HepG2 (cell line): ENCODE data around the gene MTFP1. TPM values are rescaled to one million over a fixed set of nuclear protein-coding genes. Genes with fewer than 3 reads are reported as not detected.

Source experiments
- CEBPB ChIP-seq: IDR thresholded peaks from 2 replicates; pipeline ENCODE4 v1.6.1; 2011; ENCODE audit warnings: low read depth, low read length, improper control_type of control experiment, borderline replicate concordance
- ETV5 ChIP-seq: IDR thresholded peaks from 2 replicates; pipeline ENCODE4 v1.6.1; 2018; ENCODE audit warnings: missing biosample characterization, missing genetic modification reagents, inconsistent platforms, borderline replicate concordance
- FOXP4 ChIP-seq: sonication (generic); formaldehyde crosslinking; IDR thresholded peaks from 2 replicates; pipeline ENCODE4 v1.4.0; 2020; ENCODE audit warnings: missing genetic modification reagents
- GMEB1 ChIP-seq: sonication (generic); formaldehyde crosslinking; IDR thresholded peaks from 2 replicates; pipeline ENCODE4 v1.5.1; 2020; ENCODE audit warnings: missing genetic modification reagents, mild to moderate bottlenecking, borderline replicate concordance
- KDM6A ChIP-seq: IDR thresholded peaks from 2 replicates; pipeline ENCODE4 v1.6.1; 2016; ENCODE audit warnings: low read depth
- MXI1 ChIP-seq: IDR thresholded peaks from 3 replicates; pipeline ENCODE4 v1.6.1; 2012; ENCODE audit warnings: low read depth, low read length, inconsistent platforms, borderline replicate concordance
- PCBP2 ChIP-seq: fragments of 200-400 bp; formaldehyde crosslinking; optimal IDR thresholded peaks from 2 replicates; pipeline ENCODE3; 2018; ENCODE audit warnings: low read length, low read depth; ENCODE audit not compliant: poor library complexity, severe bottlenecking
- POLR2G ChIP-seq: fragments of 200-400 bp; formaldehyde crosslinking; IDR thresholded peaks from 2 replicates; pipeline ENCODE4 v1.6.1; 2018; ENCODE audit warnings: mild to moderate bottlenecking, low read depth, low read length, moderate library complexity
- PPARG ChIP-seq: conservative IDR thresholded peaks from 2 replicates; pipeline ENCODE4 v1.6.1; 2016; ENCODE audit warnings: missing biosample characterization, missing genetic modification reagents
- ZKSCAN1 ChIP-seq: fragments of 150-350 bp; IDR thresholded peaks from 2 replicates; pipeline ENCODE4 v1.6.1; 2014; ENCODE audit warnings: low read length
- ZNF12 ChIP-seq: sonication (generic); formaldehyde crosslinking; IDR thresholded peaks from 2 replicates; pipeline ENCODE4 v1.5.0; 2020; ENCODE audit warnings: missing genetic modification reagents
- ZNF382 ChIP-seq: sonication (generic); formaldehyde crosslinking; IDR thresholded peaks from 2 replicates; pipeline ENCODE4 v1.5.0; 2020; ENCODE audit warnings: missing genetic modification reagents, mild to moderate bottlenecking, borderline replicate concordance
- ZNF451 ChIP-seq: sonication (generic); formaldehyde crosslinking; IDR thresholded peaks from 2 replicates; pipeline ENCODE4 v1.5.0; 2020; ENCODE audit warnings: mild to moderate bottlenecking, missing genetic modification reagents
- ZNF547 ChIP-seq: sonication (generic); formaldehyde crosslinking; IDR thresholded peaks from 2 replicates; pipeline ENCODE4 v1.5.1; 2020; ENCODE audit warnings: mild to moderate bottlenecking, missing genetic modification reagents
- ZNF746 ChIP-seq: sonication (generic); formaldehyde crosslinking; IDR thresholded peaks from 2 replicates; pipeline ENCODE4 v1.8.0; 2022; ENCODE audit warnings: mild to moderate bottlenecking, missing genetic modification reagents
- ZNF749 ChIP-seq: sonication (generic); formaldehyde crosslinking; IDR thresholded peaks from 2 replicates; pipeline ENCODE4 v1.8.0; 2022; ENCODE audit warnings: mild to moderate bottlenecking, missing genetic modification reagents, moderate library complexity, borderline replicate concordance
- ZNF878 ChIP-seq: sonication (generic); formaldehyde crosslinking; IDR thresholded peaks from 2 replicates; pipeline ENCODE4 v1.8.1; 2023; ENCODE audit warnings: mild to moderate bottlenecking, missing genetic modification reagents, moderate library complexity
- polyA plus RNA-seq, 8 experiments: library from polyadenylated mRNA; depleted of rRNA in 3 of 8; stranded (reverse) in 7 of 8; unstranded in 1 of 8; fragments of >200 nt; fragmentation: Illumina TruSeq in 4 of 8; extraction: Trizol in 4 of 8; gene quantifications; 2 replicates each; pipeline versions ENCODE4 v1.2.1 to v1.2.3, GENCODE V29; 2011 to 2016; ENCODE audit warnings: low read depth in 4 of 8, missing spikeins in 1 of 8, mixed read lengths in 1 of 8; ENCODE audit not compliant: insufficient read depth in 1 of 8
- total RNA-seq, 5 experiments: library from RNA; depleted of rRNA; stranded (reverse); fragments of >200 nt; fragmentation: Illumina TruSeq; extraction: Trizol; gene quantifications; 2 replicates each; pipeline ENCODE4 v1.2.3, GENCODE V29; 2016; ENCODE audit warnings: low read depth in 1 of 5
- TF ChIP-seq, protein P1 (sequence below): sonication (generic); formaldehyde crosslinking; IDR thresholded peaks from 2 replicates; pipeline ENCODE4 v1.4.0; 2020; ENCODE audit warnings: missing genetic modification reagents, borderline replicate concordance
- TF ChIP-seq, protein P2 (sequence below): sonication (generic); formaldehyde crosslinking; IDR thresholded peaks from 2 replicates; pipeline ENCODE4 v1.5.0; 2020; ENCODE audit warnings: missing genetic modification reagents
- TF ChIP-seq, protein P3 (sequence below): sonication (generic); formaldehyde crosslinking; IDR thresholded peaks from 2 replicates; pipeline ENCODE4 v1.4.0; 2020; ENCODE audit warnings: missing genetic modification reagents

Gene MTFP1
- total and polyA plus RNA-seq, 2 of the 13 experiments (the other 11 are each of a cell fraction or from before 2014, with no cell fraction given) = 29.5 to 45.6 TPM

GRCh38 chr22:30390974-30391691, 34.4 kb upstream of the MTFP1 start (continued):
- TF ChIP-seq ZNF878 (CRISPR knock-in tag) (no peak), GMEB1 (CRISPR knock-in tag) (peak; percentile 34; the same call in 1 of the 2 replicates), POLR2G (no peak), PCBP2 (no peak), CEBPB (0 out of 2 replicates have a peak, but pooled peaks have one; percentile 5), ZNF451 (CRISPR knock-in tag) (no peak), MXI1 (peak; percentile 27; the same call in 1 of the 3 replicates), ZNF746 (CRISPR knock-in tag) (no peak), ZKSCAN1 (peak; percentile 27; the same call in 1 of the 2 replicates), PPARG (CRISPR knock-in tag) (0 out of 2 replicates have a peak, but pooled peaks have one; percentile 21), ZNF547 (CRISPR knock-in tag) (no peak), KDM6A (CRISPR knock-in tag) (no peak), ZNF12 (CRISPR knock-in tag) (no peak), ETV5 (CRISPR knock-in tag) (no peak; the same call in 1 of the 2 replicates), ZNF382 (CRISPR knock-in tag) (no peak), ZNF749 (CRISPR knock-in tag) (no peak), FOXP4 (CRISPR knock-in tag) (no peak)
- TF ChIP-seq, protein P1, sequence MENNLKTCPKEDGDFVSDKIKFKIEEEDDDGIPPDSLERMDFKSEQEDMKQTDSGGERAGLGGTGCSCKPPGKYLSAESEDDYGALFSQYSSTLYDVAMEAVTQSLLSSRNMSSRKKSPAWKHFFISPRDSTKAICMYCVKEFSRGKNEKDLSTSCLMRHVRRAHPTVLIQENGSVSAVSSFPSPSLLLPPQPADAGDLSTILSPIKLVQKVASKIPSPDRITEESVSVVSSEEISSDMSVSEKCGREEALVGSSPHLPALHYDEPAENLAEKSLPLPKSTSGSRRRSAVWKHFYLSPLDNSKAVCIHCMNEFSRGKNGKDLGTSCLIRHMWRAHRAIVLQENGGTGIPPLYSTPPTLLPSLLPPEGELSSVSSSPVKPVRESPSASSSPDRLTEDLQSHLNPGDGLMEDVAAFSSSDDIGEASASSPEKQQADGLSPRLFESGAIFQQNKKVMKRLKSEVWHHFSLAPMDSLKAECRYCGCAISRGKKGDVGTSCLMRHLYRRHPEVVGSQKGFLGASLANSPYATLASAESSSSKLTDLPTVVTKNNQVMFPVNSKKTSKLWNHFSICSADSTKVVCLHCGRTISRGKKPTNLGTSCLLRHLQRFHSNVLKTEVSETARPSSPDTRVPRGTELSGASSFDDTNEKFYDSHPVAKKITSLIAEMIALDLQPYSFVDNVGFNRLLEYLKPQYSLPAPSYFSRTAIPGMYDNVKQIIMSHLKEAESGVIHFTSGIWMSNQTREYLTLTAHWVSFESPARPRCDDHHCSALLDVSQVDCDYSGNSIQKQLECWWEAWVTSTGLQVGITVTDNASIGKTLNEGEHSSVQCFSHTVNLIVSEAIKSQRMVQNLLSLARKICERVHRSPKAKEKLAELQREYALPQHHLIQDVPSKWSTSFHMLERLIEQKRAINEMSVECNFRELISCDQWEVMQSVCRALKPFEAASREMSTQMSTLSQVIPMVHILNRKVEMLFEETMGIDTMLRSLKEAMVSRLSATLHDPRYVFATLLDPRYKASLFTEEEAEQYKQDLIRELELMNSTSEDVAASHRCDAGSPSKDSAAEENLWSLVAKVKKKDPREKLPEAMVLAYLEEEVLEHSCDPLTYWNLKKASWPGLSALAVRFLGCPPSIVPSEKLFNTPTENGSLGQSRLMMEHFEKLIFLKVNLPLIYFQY (CRISPR knock-in tag) = peak; percentile 57; the same call in 1 of the 2 replicates
- TF ChIP-seq, protein P2, sequence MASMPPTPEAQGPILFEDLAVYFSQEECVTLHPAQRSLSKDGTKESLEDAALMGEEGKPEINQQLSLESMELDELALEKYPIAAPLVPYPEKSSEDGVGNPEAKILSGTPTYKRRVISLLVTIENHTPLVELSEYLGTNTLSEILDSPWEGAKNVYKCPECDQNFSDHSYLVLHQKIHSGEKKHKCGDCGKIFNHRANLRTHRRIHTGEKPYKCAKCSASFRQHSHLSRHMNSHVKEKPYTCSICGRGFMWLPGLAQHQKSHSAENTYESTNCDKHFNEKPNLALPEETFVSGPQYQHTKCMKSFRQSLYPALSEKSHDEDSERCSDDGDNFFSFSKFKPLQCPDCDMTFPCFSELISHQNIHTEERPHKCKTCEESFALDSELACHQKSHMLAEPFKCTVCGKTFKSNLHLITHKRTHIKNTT (CRISPR knock-in tag) = no peak
- TF ChIP-seq, protein P3, sequence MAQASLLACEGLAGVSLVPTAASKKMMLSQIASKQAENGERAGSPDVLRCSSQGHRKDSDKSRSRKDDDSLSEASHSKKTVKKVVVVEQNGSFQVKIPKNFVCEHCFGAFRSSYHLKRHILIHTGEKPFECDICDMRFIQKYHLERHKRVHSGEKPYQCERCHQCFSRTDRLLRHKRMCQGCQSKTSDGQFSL (CRISPR knock-in tag) = no peak
